Fibroblast of mammary gland (primary cell): Measurements from ENCODE around the gene SCN1A.

ENCODE experiments used
- DNase-seq: peaks from one replicate; pipeline ENCODE4 v3.0.0-alpha.2; 2010; ENCODE audit warnings: low read depth
- H3K4me3 ChIP-seq: 2 replicates; pipeline ENCODE4 v1.5.1; 2011; ENCODE audit warnings: low read depth, mild to moderate bottlenecking, low read length, moderate library complexity; ENCODE audit not compliant: control insufficient read depth
- CTCF ChIP-seq: conservative IDR thresholded peaks from 2 replicates; pipeline ENCODE4 v1.5.1; 2011; ENCODE audit warnings: low read depth, low read length, inconsistent platforms; ENCODE audit not compliant: control insufficient read depth, insufficient read depth

Gene SCN1A

GRCh38 chr2:166138144-166138543 is 10.3 kb upstream of the SCN1A start:
- no peak for DNase-seq

GRCh38 chr2:166137331-166137730 is 9.5 kb upstream of the SCN1A start:
- no peak overlapping the region for H3K4me3 ChIP-seq
- DNase-seq, result no peak
- no peak for TF ChIP-seq CTCF

More at GRCh38 chr2:166138144-166138543, 10.3 kb upstream of the SCN1A start:
- no peak for TF ChIP-seq CTCF
- no peak overlapping the region for H3K4me3 ChIP-seq

- no peak for DNase-seq
- H3K4me3 ChIP-seq, result no peak overlapping the region
- TF ChIP-seq CTCF, result no peak
These were observed 8.0 kb upstream of the SCN1A start for GRCh38 chr2:166135849-166136258.

- no peak for TF ChIP-seq CTCF
- no peak overlapping the region for H3K4me3 ChIP-seq
- no peak for DNase-seq
These were observed 7.5 kb upstream of the SCN1A start for GRCh38 chr2:166135152-166135848.

GRCh38 chr2:166134252-166135151 is 6.7 kb upstream of the SCN1A start:
- H3K4me3 ChIP-seq, result no peak overlapping the region
- TF ChIP-seq CTCF, result no peak
- no peak for DNase-seq

- no peak for TF ChIP-seq CTCF
- DNase-seq, result no peak
- H3K4me3 ChIP-seq, result no peak overlapping the region
These were observed 5.8 kb upstream of the SCN1A start for GRCh38 chr2:166133653-166134052.
